SK-N-SH (cell line): ENCODE results near the gene SLC38A2. TPM values are rescaled to one million over a fixed set of nuclear protein-coding genes. Genes with fewer than 3 reads are reported as not detected.

Source experiments
- CTCF ChIA-PET: fragments of 300-600, 350-600 bp; formaldehyde crosslinking; extraction: SDS; loops from one replicate; lab custom pipeline; 2021; lab: Yijun Ruan, JAX
- POLR2A ChIA-PET: fragments of 350-600 bp; sonication (Branson Sonifier 250); formaldehyde crosslinking; extraction: SDS; loops from one replicate; lab custom pipeline; 2020; ENCODE audit warnings: antibody characterized with exemption, inconsistent platforms; lab: Yijun Ruan, JAX
- DNase-seq: peaks from one replicate; pipeline ENCODE4 v3.0.0; 2012
- H2AFZ ChIP-seq: fragments of 200-600 bp; sonication (generic); 2 replicates; pipeline ENCODE4 v1.8.1; 2016; ENCODE audit warnings: antibody characterized with exemption, mild to moderate bottlenecking, low read depth
- H3F3A ChIP-seq: fragments of 200-600 bp; sonication (generic); replicated peaks from 2 replicates; pipeline ENCODE3; 2016; ENCODE audit warnings: antibody characterized with exemption, mild to moderate bottlenecking; ENCODE audit not compliant: insufficient read depth
- H3K27ac ChIP-seq, 2 experiments: fragments of 200-500 bp in 1 of 2; fragments of 200-600 bp in 1 of 2; sonication (Bioruptor generic) in 1 of 2; sonication (generic), shearing (Covaris generic) in 1 of 2; 2 replicates each; pipeline versions ENCODE4 v1.5.1 to v1.6.1; 2014 to 2016; ENCODE audit warnings: low read depth in 2 of 2, inconsistent platforms in 1 of 2, low read length in 1 of 2, mild to moderate bottlenecking in 1 of 2, mixed read lengths in 1 of 2
- H3K27me3 ChIP-seq: fragments of 200-600 bp; sonication (generic), shearing (Covaris generic); 2 replicates; pipeline ENCODE4 v1.6.1; 2016; ENCODE audit warnings: mixed run types; ENCODE audit not compliant: insufficient read depth
- H3K36me3 ChIP-seq, 2 experiments: fragments of 200-500 bp in 1 of 2; fragments of 200-600 bp in 1 of 2; sonication (Bioruptor generic) in 1 of 2; sonication (generic) in 1 of 2; replicated peaks in 1 of 2; 2 replicates each; pipeline versions ENCODE3 to v1.5.1; 2014 to 2016; ENCODE audit warnings: low read length in 1 of 2, mild to moderate bottlenecking in 1 of 2; ENCODE audit not compliant: insufficient read depth in 2 of 2, control insufficient read depth in 1 of 2
- H3K4me1 ChIP-seq, 2 experiments: fragments of 200-500 bp in 1 of 2; fragments of 200-600 bp in 1 of 2; sonication (Bioruptor generic) in 1 of 2; sonication (generic), shearing (Covaris generic) in 1 of 2; 2 replicates each; pipeline versions ENCODE4 v1.5.1 to v1.6.1; 2014 to 2016; ENCODE audit warnings: low read depth in 1 of 2, low read length in 1 of 2, mixed run types in 1 of 2; ENCODE audit not compliant: insufficient read depth in 2 of 2, control insufficient read depth in 1 of 2
- H3K4me2 ChIP-seq: fragments of 200-600 bp; sonication (generic), shearing (Covaris generic); 2 replicates; pipeline ENCODE4 v1.6.1; 2017; ENCODE audit warnings: mixed run types
- H3K4me3 ChIP-seq, 2 experiments: fragments of 200-500 bp in 1 of 2; fragments of 200-600 bp in 1 of 2; sonication (Bioruptor generic) in 1 of 2; sonication (generic), shearing (Covaris generic) in 1 of 2; 2 replicates each; pipeline versions ENCODE4 v1.5.1 to v1.8.1; 2014 to 2016; ENCODE audit warnings: low read depth in 2 of 2, inconsistent platforms in 1 of 2, low read length in 1 of 2, mild to moderate bottlenecking in 1 of 2, mixed read lengths in 1 of 2, moderate library complexity in 1 of 2
- H3K79me2 ChIP-seq: fragments of 200-600 bp; sonication (generic); 2 replicates; pipeline ENCODE4 v1.8.1; 2017; ENCODE audit warnings: mild to moderate bottlenecking; ENCODE audit not compliant: insufficient read depth
- H3K9ac ChIP-seq: fragments of 200-600 bp; sonication (generic); 2 replicates; pipeline ENCODE4 v1.6.1; 2017; ENCODE audit warnings: mixed run types
- H3K9me2 ChIP-seq: fragments of 200-600 bp; sonication (generic); 2 replicates; pipeline ENCODE4 v1.6.1; 2017; ENCODE audit warnings: mixed run types
- H3K9me3 ChIP-seq: fragments of 200-600 bp; sonication (generic); 2 replicates; pipeline ENCODE4 v1.6.1; 2017; ENCODE audit warnings: mixed run types, mild to moderate bottlenecking, moderate library complexity
- H4K20me1 ChIP-seq: fragments of 200-600 bp; sonication (generic); 2 replicates; pipeline ENCODE4 v1.6.1; 2017; ENCODE audit warnings: mild to moderate bottlenecking, mixed run types; ENCODE audit not compliant: insufficient read depth
- ELF1 ChIP-seq: IDR thresholded peaks from 2 replicates; pipeline ENCODE4 v1.4.0; 2012
- EP300 ChIP-seq, 2 experiments: IDR thresholded peaks; 2 replicates each; pipeline versions ENCODE4 v1.4.0 to v1.6.1; 2012; ENCODE audit warnings: borderline replicate concordance in 1 of 2, low read depth in 1 of 2, low read length in 1 of 2
- FOSL2 ChIP-seq: IDR thresholded peaks from 2 replicates; pipeline ENCODE4 v1.4.0; 2012; ENCODE audit warnings: low read depth, mild to moderate bottlenecking, moderate library complexity, borderline replicate concordance
- FOXM1 ChIP-seq: IDR thresholded peaks from 2 replicates; pipeline ENCODE4 v1.4.0; 2012; ENCODE audit warnings: low read depth, mild to moderate bottlenecking
- GABPA ChIP-seq: IDR thresholded peaks from 2 replicates; pipeline ENCODE4 v1.4.0; 2012; ENCODE audit warnings: low read depth, mild to moderate bottlenecking
- NFIC ChIP-seq: IDR thresholded peaks from 2 replicates; pipeline ENCODE4 v1.4.0; 2012; ENCODE audit warnings: borderline replicate concordance
- NRF1 ChIP-seq: IDR thresholded peaks from 2 replicates; pipeline ENCODE4 v1.6.1; 2012; ENCODE audit warnings: low read depth, mild to moderate bottlenecking, low read length
- RXRA ChIP-seq: IDR thresholded peaks from 2 replicates; pipeline ENCODE4 v1.4.0; 2012; ENCODE audit warnings: low read depth, mild to moderate bottlenecking, borderline replicate concordance
- SIN3A ChIP-seq: IDR thresholded peaks from 2 replicates; pipeline ENCODE4 v1.6.1; 2012; ENCODE audit warnings: low read depth, mild to moderate bottlenecking, low read length, moderate library complexity, borderline replicate concordance
- SMC3 ChIP-seq: IDR thresholded peaks from 2 replicates; pipeline ENCODE4 v1.6.1; 2012; ENCODE audit warnings: low read depth, low read length, improper control_type of control experiment
- TAF1 ChIP-seq: IDR thresholded peaks from 2 replicates; pipeline ENCODE4 v1.6.1; 2012; ENCODE audit warnings: low read depth, mild to moderate bottlenecking, low read length, moderate library complexity, borderline replicate concordance
- TCF12 ChIP-seq: IDR thresholded peaks from 2 replicates; pipeline ENCODE4 v1.4.0; 2012
- TEAD4 ChIP-seq: IDR thresholded peaks from 2 replicates; pipeline ENCODE4 v1.4.0; 2012; ENCODE audit warnings: mild to moderate bottlenecking, borderline replicate concordance; ENCODE audit not compliant: insufficient read depth
- YY1 ChIP-seq: IDR thresholded peaks from 2 replicates; pipeline ENCODE4 v1.4.0; 2012; ENCODE audit warnings: low read depth, mild to moderate bottlenecking
- WGBS: methylation state at CpG from one replicate; pipeline ENCODE4 v1.1.6; 2017; ENCODE audit warnings: low lambda C conversion rate; 5-methylcytosine and 5-hydroxymethylcytosine counted together
- polyA plus RNA-seq, 3 experiments: library from polyadenylated mRNA; depleted of rRNA; stranded (reverse); fragments of >200 nt; gene quantifications; 2 replicates each; pipeline ENCODE4 v1.2.3, GENCODE V29; 2012
- TF ChIP-seq, protein P1 (sequence below): IDR thresholded peaks from 2 replicates; pipeline ENCODE4 v1.4.0; 2012; ENCODE audit warnings: low read depth
- TF ChIP-seq, protein P2 (sequence below): fragments of 150-350 bp; IDR thresholded peaks from 2 replicates; pipeline ENCODE4 v1.6.1; 2017; ENCODE audit warnings: antibody characterized with exemption, low read length, low read depth, borderline replicate concordance
- TF ChIP-seq, protein P3 (sequence below): fragments of 150-350 bp; IDR thresholded peaks from 2 replicates; pipeline ENCODE4 v1.6.1; 2016; ENCODE audit warnings: mild to moderate bottlenecking, low read depth, low read length
- TF ChIP-seq, protein P4 (sequence below): IDR thresholded peaks from 2 replicates; pipeline ENCODE4; 2012
- TF ChIP-seq, protein P5 (sequence below): fragments of 200-600 bp; sonication (generic); IDR thresholded peaks from 2 replicates; pipeline ENCODE4 v1.6.1; 2017; ENCODE audit warnings: antibody characterized with exemption, mild to moderate bottlenecking, moderate library complexity

SLC38A2 gene
- polyA plus RNA-seq, 1 of the 3 experiments (the other 2 are of a cell fraction) = 135 TPM

DNA sequence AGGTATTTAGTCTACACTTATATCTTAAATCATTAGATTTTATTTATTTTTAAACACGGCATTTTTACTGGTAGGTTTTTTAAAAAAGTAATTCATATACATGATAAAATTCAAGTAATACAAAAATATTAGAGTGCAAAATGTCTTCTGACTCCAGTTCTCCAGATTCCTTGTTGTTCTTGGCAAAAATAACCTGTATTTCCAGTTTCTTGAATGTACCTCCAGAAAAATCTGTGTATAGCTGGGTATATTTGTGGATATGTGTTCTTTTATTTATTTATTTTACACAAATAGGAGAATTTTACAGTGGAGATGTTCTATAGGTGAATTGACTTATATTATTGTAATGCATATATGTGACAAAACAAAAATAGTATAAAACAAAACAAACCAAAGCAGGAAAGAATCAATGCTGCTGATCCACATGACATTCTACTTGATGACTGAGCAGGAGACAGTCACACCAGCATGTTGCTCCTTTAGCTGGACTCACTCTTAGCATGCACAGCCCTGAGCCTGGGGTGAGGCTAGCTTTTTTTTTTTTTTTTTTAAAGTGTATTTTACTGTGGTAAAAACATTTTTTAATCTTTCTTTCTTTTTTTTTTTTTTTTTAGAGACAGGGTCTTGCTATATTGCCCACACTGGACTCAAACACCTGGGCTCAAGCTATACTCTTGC lies 42.2 kb upstream of the SLC38A2 start:
- DNase-seq = no peak
- no peak overlapping the region for H3K9ac ChIP-seq
- no peaks in the 10 kb centered on the region for H3F3A ChIP-seq
- no peaks in the 10 kb centered on the region for H3K9me2 ChIP-seq
- H3K79me2 ChIP-seq = no peaks in the 10 kb centered on the region
- H4K20me1 ChIP-seq = no peaks in the 10 kb centered on the region
- H3K36me3 ChIP-seq = peaks cover 0 to 6% of the 10 kb centered on the region in 2 experiments
- TF ChIP-seq, protein P1, sequence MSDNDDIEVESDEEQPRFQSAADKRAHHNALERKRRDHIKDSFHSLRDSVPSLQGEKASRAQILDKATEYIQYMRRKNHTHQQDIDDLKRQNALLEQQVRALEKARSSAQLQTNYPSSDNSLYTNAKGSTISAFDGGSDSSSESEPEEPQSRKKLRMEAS = no peak
- TF ChIP-seq RXRA = no peak
- no peak for TF ChIP-seq ELF1
- no peak for TF ChIP-seq FOSL2
- TF ChIP-seq FOXM1 = no peak
- TF ChIP-seq, protein P2, sequence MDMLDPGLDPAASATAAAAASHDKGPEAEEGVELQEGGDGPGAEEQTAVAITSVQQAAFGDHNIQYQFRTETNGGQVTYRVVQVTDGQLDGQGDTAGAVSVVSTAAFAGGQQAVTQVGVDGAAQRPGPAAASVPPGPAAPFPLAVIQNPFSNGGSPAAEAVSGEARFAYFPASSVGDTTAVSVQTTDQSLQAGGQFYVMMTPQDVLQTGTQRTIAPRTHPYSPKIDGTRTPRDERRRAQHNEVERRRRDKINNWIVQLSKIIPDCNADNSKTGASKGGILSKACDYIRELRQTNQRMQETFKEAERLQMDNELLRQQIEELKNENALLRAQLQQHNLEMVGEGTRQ = no peak
- no peak for TF ChIP-seq SIN3A
- no peak for TF ChIP-seq YY1
- TF ChIP-seq NRF1 = no peak
- TF ChIP-seq, protein P3, sequence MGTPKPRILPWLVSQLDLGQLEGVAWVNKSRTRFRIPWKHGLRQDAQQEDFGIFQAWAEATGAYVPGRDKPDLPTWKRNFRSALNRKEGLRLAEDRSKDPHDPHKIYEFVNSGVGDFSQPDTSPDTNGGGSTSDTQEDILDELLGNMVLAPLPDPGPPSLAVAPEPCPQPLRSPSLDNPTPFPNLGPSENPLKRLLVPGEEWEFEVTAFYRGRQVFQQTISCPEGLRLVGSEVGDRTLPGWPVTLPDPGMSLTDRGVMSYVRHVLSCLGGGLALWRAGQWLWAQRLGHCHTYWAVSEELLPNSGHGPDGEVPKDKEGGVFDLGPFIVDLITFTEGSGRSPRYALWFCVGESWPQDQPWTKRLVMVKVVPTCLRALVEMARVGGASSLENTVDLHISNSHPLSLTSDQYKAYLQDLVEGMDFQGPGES = no peak
- H3K4me3 ChIP-seq = no peak overlapping the region
- no peak overlapping the region for H3K4me2 ChIP-seq
- H3K27me3 ChIP-seq = no peaks in the 10 kb centered on the region
- no peaks in the 10 kb centered on the region for H3K9me3 ChIP-seq
- no peak overlapping the region for H3K27ac ChIP-seq
- no peaks in the 10 kb centered on the region for H3K4me1 ChIP-seq
- WGBS = 91% methylated on average over 1 of the region's 1 CpG
- CTCF ChIA-PET = no interaction called here
- H2AFZ ChIP-seq = no peak overlapping the region
- POLR2A ChIA-PET = interaction anchor here (0.7 kb wide), 1 partner anchor 71 kb away, joined by 4 read pairs; no protein-coding TSS in a partner anchor

DNA sequence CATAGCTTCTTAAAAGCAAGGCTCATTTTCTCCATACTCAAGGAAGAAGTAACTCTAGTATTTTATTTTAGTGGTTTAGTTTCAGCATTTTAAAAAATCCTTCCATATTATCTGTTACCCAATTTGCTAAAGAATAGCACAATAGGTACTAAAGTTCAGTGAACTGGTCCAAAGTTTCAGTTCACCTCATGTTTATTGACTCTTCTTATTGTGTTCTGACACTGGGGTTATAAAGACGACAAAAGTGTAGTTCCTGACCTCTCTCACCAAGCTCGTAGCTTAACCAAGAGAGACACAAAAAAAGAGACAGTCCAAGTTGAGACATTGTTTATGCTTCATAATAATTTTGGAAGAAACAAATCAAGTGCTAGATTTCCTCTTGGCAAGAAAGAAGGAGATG lies 40.8 kb upstream of the SLC38A2 start:
- DNase-seq = no peak
- Histone ChIP-seq H3K9me3 (no peaks in the 10 kb centered on the region), H3K9ac (no peak overlapping the region), H2AFZ (no peak overlapping the region), H3K27ac (no peak overlapping the region), H3K4me1 (no peaks in the 10 kb centered on the region), H3K4me3 (no peak overlapping the region), H3K4me2 (no peak overlapping the region), H3K9me2 (no peaks in the 10 kb centered on the region), H3K79me2 (no peaks in the 10 kb centered on the region), H3K27me3 (no peaks in the 10 kb centered on the region), H4K20me1 (no peaks in the 10 kb centered on the region), H3F3A (no peaks in the 10 kb centered on the region), H3K36me3 (peaks cover 0 to 6% of the 10 kb centered on the region in 2 experiments)
- 89% methylated on average over 2 of the region's 2 CpGs for WGBS
- ChIA-PET POLR2A (no interaction called here), CTCF (no interaction called here)
- TF ChIP-seq, protein P4, sequence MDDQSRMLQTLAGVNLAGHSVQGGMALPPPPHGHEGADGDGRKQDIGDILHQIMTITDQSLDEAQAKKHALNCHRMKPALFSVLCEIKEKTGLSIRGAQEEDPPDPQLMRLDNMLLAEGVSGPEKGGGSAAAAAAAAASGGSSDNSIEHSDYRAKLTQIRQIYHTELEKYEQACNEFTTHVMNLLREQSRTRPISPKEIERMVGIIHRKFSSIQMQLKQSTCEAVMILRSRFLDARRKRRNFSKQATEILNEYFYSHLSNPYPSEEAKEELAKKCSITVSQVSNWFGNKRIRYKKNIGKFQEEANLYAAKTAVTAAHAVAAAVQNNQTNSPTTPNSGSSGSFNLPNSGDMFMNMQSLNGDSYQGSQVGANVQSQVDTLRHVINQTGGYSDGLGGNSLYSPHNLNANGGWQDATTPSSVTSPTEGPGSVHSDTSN = no peak
- TF ChIP-seq NFIC (no peak), EP300 (IDR thresholded peaks at IDR 0.05; ENCODE audit: borderline replicate concordance in 1 of 2, low read depth in 1 of 2, low read length in 1 of 2) (no peak), TAF1 (no peak), TEAD4 (no peak), TCF12 (no peak), SMC3 (no peak), SIN3A (no peak), ELF1 (no peak), GABPA (no peak)
- TF ChIP-seq, protein P5, sequence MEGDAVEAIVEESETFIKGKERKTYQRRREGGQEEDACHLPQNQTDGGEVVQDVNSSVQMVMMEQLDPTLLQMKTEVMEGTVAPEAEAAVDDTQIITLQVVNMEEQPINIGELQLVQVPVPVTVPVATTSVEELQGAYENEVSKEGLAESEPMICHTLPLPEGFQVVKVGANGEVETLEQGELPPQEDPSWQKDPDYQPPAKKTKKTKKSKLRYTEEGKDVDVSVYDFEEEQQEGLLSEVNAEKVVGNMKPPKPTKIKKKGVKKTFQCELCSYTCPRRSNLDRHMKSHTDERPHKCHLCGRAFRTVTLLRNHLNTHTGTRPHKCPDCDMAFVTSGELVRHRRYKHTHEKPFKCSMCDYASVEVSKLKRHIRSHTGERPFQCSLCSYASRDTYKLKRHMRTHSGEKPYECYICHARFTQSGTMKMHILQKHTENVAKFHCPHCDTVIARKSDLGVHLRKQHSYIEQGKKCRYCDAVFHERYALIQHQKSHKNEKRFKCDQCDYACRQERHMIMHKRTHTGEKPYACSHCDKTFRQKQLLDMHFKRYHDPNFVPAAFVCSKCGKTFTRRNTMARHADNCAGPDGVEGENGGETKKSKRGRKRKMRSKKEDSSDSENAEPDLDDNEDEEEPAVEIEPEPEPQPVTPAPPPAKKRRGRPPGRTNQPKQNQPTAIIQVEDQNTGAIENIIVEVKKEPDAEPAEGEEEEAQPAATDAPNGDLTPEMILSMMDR = no peak
- TF ChIP-seq, protein P2 = no peak
- TF ChIP-seq, protein P1 = no peak
